ENCODE data around the gene CDH23.

GRCh38 chr10:71547876-71548846 lies 151.4 kb downstream of the CDH23 start:
- TF ChIP-seq CTCF (conservative IDR thresholded peaks at IDR 0.05 in 1 of 2, IDR thresholded peaks at IDR 0.05 in 1 of 2; ENCODE audit: extremely low read depth in 1 of 2, insufficient read depth in 1 of 2, low read depth in 1 of 2, low read length in 2 of 2) (peak; percentile 38 to 49), EZH2 (IDR thresholded peaks at IDR 0.05; ENCODE audit: borderline replicate concordance, low read length) (no peak)
